Mucosa of gallbladder (tissue), 1 donor: ENCODE measurements around the gene VGLL1. TPM values are rescaled to one million over a fixed set of nuclear protein-coding genes. Genes with fewer than 3 reads are reported as not detected.

Experiments used
- DNase-seq: peaks from one replicate; pipeline ENCODE4 v3.0.0-alpha.2; 2020; ENCODE audit warnings: low spot score
- total RNA-seq: library from RNA; stranded (reverse); gene quantifications from one replicate; pipeline ENCODE4 v1.2.1, GENCODE V29; 2021
- donor health status: DM: no; HTN: no; CAD: no.

Gene VGLL1
- 0.78 TPM for total RNA-seq

DNA sequence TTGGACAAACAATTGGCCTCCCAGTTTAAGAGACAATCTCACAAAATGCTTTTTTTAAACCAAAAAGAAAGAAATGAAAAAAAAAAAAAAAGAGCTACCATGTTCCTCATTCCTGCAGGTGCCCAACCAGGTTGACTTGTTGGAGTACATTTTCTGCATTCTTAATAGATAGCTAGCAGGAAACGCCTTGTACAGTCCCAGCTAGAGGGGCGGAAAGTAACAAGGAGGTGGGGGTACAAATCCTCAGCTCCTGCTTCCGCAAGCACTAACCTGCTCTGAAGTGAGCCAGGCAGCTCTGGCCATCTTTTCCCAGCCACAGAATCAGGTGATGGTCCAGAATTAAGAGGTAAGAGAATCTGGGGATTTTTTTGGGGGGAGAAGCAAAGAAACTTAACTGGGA is at the start of gene VGLL1:
VGLL1 (plus strand) TSS at position 265 of the 400 bp plus-strand sequence. CDS start 3,806 bp downstream, outside the sequence.
- DNase-seq, result no peak

DNA sequence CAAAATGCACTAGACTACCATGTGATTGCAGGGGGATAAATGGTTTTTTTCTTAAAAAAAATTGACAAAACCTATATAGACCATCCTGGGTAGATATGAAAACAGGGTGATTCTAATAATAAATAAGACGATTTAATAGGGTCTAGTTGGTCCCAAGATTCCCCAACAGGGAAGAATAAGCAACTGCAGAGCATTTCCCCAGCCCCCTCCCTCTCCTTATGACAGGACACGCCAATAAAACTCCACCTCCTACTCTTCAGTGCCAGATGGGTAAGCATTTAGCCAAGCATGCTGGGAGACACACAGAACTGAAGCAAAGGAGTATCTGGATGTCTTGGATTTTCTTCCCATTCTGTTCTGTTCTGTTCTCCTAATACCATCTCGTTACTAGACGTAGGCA is 44.4 kb upstream of the VGLL1 start, which contains the start of gene BRS3:
BRS3 (plus strand) TSS at position 301 of the 400 bp plus-strand sequence. CDS start 168 bp downstream, outside the sequence.
- no peak for DNase-seq

DNA sequence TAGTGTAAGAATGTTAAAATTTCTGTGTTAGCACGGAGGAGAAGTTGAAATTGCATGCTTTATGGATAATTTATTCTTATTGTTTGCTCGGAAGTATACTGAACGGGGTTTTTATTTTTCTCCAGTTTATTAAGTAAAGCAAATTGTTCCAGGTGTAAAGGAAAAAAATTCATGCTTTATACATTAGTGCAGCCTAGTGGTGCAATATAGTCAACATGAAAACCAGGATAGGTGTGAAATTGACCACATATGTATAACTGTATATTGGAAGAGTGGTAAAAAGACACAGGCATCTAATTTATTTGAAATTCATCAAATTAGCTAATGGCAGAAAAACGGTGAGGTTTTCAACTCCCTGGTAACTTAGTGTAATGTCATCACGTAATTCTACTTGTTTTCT is 43.3 kb upstream of the VGLL1 start:
- DNase-seq, result no peak

- no peak for DNase-seq
Observed at GRCh38 chrX:136491832-136492231, 40.2 kb upstream of the VGLL1 start.

DNA sequence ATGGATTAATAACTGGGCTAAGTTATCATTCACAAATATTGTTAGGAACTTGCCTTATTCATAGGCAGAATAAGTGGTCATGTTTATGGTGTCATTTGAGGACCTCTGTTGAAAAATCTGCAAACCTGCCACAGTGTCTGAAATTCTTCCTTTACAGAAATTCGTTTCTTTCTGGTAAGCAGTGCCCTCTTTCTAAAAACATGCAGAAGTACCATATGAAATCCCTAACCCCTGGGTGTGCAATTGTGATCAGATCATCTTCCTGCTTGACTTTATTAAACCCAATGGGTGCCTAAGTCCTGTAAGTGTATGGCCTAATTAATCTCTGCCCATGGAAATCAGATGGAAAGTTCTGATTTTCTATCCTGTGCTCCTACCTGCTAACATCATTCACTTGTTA is 39.0 kb upstream of the VGLL1 start:
- DNase-seq, result no peak

- DNase-seq, result no peak
Observed at GRCh38 chrX:136495043-136495442, 37.0 kb upstream of the VGLL1 start.

- no peak for DNase-seq
Observed at GRCh38 chrX:136496186-136496763, 35.7 kb upstream of the VGLL1 start.

DNA sequence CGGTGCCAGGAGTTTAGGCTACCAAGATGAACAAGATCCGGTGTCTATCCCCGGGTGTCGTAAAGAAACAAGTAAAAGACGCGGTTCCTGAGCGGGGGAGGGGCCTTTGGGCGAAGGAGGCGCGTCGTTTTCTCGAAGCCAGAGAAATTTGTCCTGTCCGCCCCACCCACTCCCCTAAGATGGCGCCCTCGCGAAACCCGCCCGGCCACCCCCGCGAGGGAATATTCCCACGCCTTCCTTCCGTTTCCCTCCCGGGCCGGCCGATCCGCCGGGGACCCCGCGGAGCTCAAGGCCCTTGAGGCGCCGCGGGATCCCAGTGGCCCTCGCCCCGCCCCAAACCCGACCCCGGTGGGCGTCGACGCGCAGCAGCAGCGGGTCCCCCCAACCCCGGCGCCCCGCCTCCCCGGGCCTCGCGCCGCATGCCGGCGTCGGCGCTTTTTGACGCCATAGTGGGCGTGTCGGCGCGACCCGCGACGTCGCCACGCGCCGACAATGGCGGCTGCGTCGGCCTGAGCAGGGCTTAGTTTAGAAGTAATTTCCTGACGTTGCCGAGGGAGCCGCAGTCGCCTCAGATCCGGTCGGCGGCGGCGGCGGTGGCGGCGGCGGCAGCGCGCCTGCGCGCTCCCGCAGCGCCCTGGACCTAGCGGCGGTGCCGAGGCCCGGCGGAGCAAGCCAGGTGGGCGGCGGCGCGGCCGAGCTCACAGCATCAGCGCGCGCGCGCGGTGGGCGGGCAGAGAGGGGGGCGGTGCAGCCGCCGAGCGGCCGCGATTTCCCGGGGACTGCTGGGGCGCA is 35.1 kb upstream of the VGLL1 start:
- DNase-seq, result peak; percentile 83

DNA sequence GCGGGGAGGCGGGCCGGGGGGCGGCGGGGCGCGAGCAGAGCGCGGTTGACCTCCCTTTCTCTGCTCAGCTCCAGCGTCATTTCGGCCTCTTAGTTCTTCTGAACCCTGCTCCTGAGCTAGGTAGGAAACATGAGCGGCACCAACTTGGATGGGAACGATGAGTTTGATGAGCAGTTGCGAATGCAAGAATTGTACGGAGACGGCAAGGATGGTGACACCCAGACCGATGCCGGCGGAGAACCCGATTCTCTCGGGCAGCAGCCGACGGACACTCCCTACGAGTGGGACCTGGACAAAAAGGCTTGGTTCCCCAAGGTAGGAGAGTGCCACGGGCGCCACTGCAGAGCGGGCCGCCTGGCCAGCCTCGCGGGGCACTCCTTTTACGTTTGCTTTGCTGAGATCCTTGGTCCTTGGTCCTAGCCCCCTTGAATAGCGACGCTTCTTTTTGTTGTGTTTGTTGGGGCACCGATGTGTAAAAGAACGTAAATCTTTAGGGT is 34.4 kb upstream of the VGLL1 start, which contains the start of gene HTATSF1:
HTATSF1 (plus strand) TSS at position 37 of the 497 bp plus-strand sequence; CDS start at position 130, 93 bp downstream.
- no peak for DNase-seq

- no peak for DNase-seq
Observed at GRCh38 chrX:136519069-136519468, 12.9 kb upstream of the VGLL1 start.

DNA sequence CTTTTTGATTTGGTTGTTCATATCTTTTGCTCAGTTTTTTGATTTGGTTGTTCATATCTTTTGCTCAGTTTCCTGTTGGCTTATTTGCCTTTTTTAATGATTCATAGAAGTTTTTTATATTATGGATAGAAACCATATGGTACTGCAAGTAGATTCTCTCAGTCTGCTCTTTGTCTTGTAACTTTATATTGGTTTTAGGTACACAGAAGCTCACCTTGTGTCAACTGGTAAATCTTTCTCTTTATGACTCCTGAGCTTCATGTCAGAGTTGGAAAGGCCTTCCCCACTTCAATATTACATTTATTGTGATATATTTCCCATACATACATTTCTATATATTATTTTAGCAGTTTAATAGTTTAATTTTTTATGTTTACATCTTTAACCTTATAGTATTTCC is 8.2 kb upstream of the VGLL1 start:
- DNase-seq, result no peak

- peak; percentile 82 for DNase-seq
Observed at GRCh38 chrX:136525738-136526606, 6.0 kb upstream of the VGLL1 start.

DNA sequence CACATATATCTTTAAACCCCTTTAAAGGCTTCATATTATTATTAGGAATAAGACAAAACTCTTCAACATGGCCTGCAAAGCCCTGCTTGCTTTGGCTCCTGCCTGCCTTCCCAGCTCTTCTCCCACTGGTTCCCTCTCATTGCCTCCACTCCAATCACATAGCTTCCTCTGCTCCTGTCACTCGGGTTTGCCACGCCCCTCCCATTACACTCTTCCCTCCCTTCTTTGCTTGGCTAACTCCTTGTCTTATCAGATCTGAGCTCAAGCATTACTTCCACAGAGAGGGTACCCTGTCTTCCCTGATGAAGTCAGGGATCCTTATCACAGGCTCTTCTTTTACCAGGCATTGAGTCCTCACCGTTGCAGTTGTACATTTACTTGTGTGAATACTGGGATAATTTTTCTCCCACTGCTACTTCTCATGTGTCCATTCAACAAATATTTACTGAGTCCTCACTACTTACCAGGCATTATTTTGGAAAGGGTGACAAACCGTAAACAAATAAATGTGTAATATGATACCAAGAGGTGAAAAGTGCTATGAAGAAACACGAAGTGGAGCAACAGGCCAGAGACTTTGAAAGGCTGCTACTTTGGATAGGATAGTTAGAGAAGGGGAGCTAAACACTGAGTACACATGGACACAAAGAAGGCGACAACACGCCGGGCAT is 3.2 kb upstream of the VGLL1 start:
- no peak for DNase-seq

DNA sequence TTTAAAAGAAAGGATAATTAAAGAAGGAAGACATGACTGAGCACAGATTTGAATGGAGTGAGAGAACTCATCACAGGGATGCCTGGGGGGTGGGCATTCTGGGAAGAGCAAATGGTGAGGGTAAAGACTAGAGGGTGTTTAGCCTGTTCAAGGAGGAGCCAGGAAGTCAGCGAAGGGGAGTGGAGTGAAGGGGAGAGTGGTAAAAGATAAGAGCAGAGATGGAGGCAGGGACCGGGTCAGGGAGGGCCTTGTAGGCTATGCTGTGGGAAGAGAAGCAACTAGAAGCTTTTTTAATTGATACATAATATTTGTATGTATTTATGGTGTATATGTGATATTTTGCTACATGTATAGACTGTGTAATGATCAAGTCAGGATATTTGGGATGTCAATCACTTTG is 2.2 kb upstream of the VGLL1 start:
- DNase-seq, result no peak

- no peak for DNase-seq
Observed at GRCh38 chrX:136534131-136534530, 2.1 kb downstream of the VGLL1 start.

- no peak for DNase-seq
Observed at GRCh38 chrX:136538811-136539210, 6.8 kb downstream of the VGLL1 start.

DNA sequence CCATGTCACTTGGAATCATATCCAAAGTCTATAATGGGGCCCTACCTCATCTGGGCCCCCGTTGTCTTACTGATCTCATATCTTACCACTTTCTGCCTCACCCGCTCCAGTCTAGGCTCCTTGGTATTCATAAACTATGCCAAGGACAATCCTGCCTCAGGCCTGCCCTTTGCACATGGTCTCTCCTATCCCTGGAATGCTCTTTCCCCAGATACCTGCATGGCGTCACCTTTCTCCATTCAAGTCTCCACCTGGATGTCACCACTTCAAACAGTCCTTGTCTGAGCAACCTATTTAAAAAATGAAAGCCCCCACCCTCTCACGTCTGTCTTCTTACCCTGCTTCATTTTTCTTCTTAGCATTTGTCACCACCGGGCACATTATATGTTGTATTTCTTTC is 8.2 kb downstream of the VGLL1 start:
- DNase-seq, result no peak

- DNase-seq, result no peak
Observed at GRCh38 chrX:136541294-136541693, 9.3 kb downstream of the VGLL1 start.

- DNase-seq, result no peak
Observed at GRCh38 chrX:136542281-136542680, 10.3 kb downstream of the VGLL1 start.

DNA sequence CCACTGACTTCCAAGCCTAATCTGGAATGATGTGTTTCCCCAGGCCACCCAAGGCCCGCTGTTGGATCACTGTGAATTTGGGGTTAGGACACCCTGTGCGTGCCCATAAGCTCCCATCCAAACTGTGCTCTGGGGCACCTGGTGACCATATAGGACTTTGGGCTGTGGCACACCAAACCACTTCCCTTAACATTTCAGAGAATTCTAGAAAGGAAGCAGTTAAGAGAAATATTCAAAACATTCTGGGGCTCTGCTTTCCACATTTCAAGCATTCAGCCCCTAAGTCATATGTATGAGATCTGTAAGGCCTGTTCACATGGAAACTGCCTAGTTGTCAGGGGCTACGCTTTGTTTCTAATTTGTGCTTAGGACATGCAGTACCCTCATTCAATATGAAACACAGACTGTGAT is 14.4 kb downstream of the VGLL1 start:
- no peak for DNase-seq

DNA sequence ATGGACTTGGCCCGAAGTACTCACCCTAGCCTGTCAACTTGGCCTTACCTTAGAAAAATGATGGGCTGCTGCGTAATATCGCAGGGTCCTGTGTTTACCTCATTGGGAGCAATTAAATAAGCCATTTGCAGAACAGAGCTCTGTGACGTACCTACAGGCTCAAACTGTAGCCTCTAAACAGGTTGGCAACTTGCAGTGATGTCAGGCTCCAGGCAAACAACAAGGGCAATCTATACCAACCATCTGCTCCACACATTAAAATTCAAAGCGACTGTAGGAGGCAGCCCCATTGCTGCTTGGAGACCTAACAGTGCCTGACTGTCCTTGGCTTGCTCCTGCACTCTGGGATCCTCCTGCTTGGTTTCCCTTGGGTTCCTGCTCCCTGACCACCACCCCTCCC is 17.2 kb downstream of the VGLL1 start:
- DNase-seq, result no peak

- no peak for DNase-seq
Observed at GRCh38 chrX:136551410-136551809, 19.4 kb downstream of the VGLL1 start.
